ENCODE data around the gene CPNE5. TPM values are rescaled to one million over a fixed set of nuclear protein-coding genes. Genes with fewer than 3 reads are reported as not detected.

The CPNE5 gene
- total RNA-seq, 1 donor from 2014 or later, result 0.15 TPM

GRCh38 chr6:36749829-36750489 is 89.3 kb downstream of the CPNE5 start:
- no peak for DNase-seq (ENCODE audit: low read depth)

- DNase-seq (ENCODE audit: low read depth), result no peak
Observed at GRCh38 chr6:36746251-36746650, 93.0 kb downstream of the CPNE5 start.

- no peak for DNase-seq (ENCODE audit: low read depth)
Observed at GRCh38 chr6:36745836-36746235, 93.4 kb downstream of the CPNE5 start.

- no peak for DNase-seq (ENCODE audit: low read depth)
Observed at GRCh38 chr6:36745283-36745682, 94.0 kb downstream of the CPNE5 start.

GRCh38 chr6:36744304-36744673 is 95.0 kb downstream of the CPNE5 start:
- DNase-seq (ENCODE audit: low read depth), result no peak

GRCh38 chr6:36743538-36744303 is 95.5 kb downstream of the CPNE5 start:
- DNase-seq (ENCODE audit: low read depth), result no peak

- no peak for DNase-seq (ENCODE audit: low read depth)
Observed at GRCh38 chr6:36743032-36743431, 96.2 kb downstream of the CPNE5 start.

- DNase-seq (ENCODE audit: low read depth), result no peak
Observed at GRCh38 chr6:36742146-36742545, 97.1 kb downstream of the CPNE5 start.

- no peak for DNase-seq (ENCODE audit: low read depth)
Observed at GRCh38 chr6:36740818-36741179, 98.4 kb downstream of the CPNE5 start.

GRCh38 chr6:36739947-36740817 is 99.1 kb downstream of the CPNE5 start:
- DNase-seq (ENCODE audit: low read depth), result no peak

GRCh38 chr6:36738108-36738507 is 101.1 kb downstream of the CPNE5 start:
- DNase-seq (ENCODE audit: low read depth), result no peak

GRCh38 chr6:36737043-36737785 is 102.0 kb downstream of the CPNE5 start:
- no peak for DNase-seq (ENCODE audit: low read depth)

GRCh38 chr6:36735110-36736071 is 103.9 kb downstream of the CPNE5 start:
- peak; percentile 74 for DNase-seq (ENCODE audit: low read depth)

GRCh38 chr6:36734486-36735060 is 104.7 kb downstream of the CPNE5 start:
- DNase-seq (ENCODE audit: low read depth), result no peak

GRCh38 chr6:36733300-36733699 is 105.9 kb downstream of the CPNE5 start:
- DNase-seq (ENCODE audit: low read depth), result no peak

GRCh38 chr6:36731622-36732310 is 107.5 kb downstream of the CPNE5 start:
- DNase-seq (ENCODE audit: low read depth), result no peak

GRCh38 chr6:36730424-36731380 is 108.5 kb downstream of the CPNE5 start:
- no peak for DNase-seq (ENCODE audit: low read depth)

- no peak for DNase-seq (ENCODE audit: low read depth)
Observed at GRCh38 chr6:36729161-36729524, 110.1 kb downstream of the CPNE5 start.
